ENCODE measurements around the gene IMP4.

GRCh38 chr2:130300258-130300969, 42.3 kb upstream of the IMP4 start:
- TF ChIP-seq CTCF (IDR thresholded peaks at IDR 0.05; ENCODE audit: low read length) (no peak), EZH2 (optimal IDR thresholded peaks at IDR 0.05; ENCODE audit: low read depth, low read length) (no peak)
